NB4 (cell line): Measurements from ENCODE around the gene ABCF2.

Experiments
- MYC ChIP-seq: IDR thresholded peaks from 2 replicates; pipeline ENCODE4 v1.6.1; 2011; ENCODE audit warnings: low read depth, low read length
- POLR2A ChIP-seq: IDR thresholded peaks from 2 replicates; pipeline ENCODE4 v1.6.1; 2011; ENCODE audit warnings: mild to moderate bottlenecking; ENCODE audit not compliant: insufficient read length; ENCODE audit errors: extremely low read depth
- TF ChIP-seq, protein P1 (sequence below): IDR thresholded peaks from one replicate; pipeline ENCODE4 v1.5.1; 2012; ENCODE audit warnings: low read depth, low read length
- TF ChIP-seq, protein P2 (sequence below): IDR thresholded peaks from 2 replicates; pipeline ENCODE4 v1.6.1; 2011; ENCODE audit warnings: low read depth, low read length

DNA sequence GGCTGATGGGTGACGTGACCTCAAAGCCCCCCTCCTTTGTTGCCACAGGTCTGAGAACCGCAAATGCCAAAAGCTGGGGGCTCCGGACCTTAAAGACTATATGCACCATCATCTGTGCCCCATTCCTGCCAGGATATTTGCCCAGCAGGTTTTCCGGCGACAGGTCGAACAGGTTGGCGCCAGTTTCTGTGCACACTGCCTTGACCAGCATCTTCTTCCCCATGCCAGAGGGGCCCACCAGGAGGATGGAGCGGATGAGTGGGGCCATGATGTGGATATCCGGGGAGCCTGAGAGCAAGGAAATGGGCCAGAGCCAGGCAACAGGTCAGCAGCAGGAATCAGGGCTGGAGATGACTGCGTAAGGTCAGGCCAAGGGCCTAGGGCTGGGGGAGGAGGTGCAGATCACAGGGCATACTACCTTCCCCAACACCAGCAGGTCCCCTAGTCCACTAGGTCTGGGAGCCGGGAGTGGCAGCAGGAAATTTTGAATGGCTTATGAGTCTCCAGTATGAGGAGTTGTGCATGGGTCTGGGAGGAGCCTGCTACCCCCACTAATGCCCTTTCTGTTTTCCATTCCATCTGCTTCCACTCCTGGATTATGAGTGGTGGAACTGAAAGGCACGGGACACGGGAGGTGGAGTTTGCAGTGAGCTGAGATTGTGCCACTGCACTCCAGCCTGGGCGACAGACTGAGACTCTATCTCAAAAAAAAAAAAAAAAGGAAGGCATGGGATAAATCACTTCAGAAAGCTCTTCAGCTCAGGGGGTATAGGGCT is 33.6 kb downstream of the ABCF2 start:
- no peak for TF ChIP-seq POLR2A
- TF ChIP-seq, protein P1, sequence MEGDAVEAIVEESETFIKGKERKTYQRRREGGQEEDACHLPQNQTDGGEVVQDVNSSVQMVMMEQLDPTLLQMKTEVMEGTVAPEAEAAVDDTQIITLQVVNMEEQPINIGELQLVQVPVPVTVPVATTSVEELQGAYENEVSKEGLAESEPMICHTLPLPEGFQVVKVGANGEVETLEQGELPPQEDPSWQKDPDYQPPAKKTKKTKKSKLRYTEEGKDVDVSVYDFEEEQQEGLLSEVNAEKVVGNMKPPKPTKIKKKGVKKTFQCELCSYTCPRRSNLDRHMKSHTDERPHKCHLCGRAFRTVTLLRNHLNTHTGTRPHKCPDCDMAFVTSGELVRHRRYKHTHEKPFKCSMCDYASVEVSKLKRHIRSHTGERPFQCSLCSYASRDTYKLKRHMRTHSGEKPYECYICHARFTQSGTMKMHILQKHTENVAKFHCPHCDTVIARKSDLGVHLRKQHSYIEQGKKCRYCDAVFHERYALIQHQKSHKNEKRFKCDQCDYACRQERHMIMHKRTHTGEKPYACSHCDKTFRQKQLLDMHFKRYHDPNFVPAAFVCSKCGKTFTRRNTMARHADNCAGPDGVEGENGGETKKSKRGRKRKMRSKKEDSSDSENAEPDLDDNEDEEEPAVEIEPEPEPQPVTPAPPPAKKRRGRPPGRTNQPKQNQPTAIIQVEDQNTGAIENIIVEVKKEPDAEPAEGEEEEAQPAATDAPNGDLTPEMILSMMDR, result no peak
- TF ChIP-seq, protein P2, sequence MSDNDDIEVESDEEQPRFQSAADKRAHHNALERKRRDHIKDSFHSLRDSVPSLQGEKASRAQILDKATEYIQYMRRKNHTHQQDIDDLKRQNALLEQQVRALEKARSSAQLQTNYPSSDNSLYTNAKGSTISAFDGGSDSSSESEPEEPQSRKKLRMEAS, result no peak
- TF ChIP-seq MYC, result no peak
